ENCODE results near the gene AURKA. TPM values are rescaled to one million over a fixed set of nuclear protein-coding genes. Genes with fewer than 3 reads are reported as not detected.

The AURKA gene
- total RNA-seq (2014; rRNA removed), result 137 and 139 TPM in 2 replicates
- Bru-seq, nascent RNA, result percentile 84 among the genes with signal in this experiment
- BruChase-seq, experiment 1, labeled RNA remaining after a 6-hour chase, result percentile 85 among the genes with signal in this experiment
- BruChase-seq, experiment 2, labeled RNA remaining after a 2-hour chase, result percentile 64 among the genes with signal in this experiment
- long read RNA-seq, transcript AURKA-206 (9 exons, 2,169 nt), result minor isoform, 6 of 51 reads
- long read RNA-seq, transcript AURKA-208 (9 exons, 2,114 nt), result major isoform, 7 of 51 reads
- long read RNA-seq, transcript AURKA-202 (9 exons, 2,248 nt), result minor isoform, 6 of 51 reads
- long read RNA-seq, partial matches to known transcripts, result 3 of 51 reads
- long read RNA-seq, other reads (novel, unspliced or antisense), result 23 of 51 reads

DNA sequence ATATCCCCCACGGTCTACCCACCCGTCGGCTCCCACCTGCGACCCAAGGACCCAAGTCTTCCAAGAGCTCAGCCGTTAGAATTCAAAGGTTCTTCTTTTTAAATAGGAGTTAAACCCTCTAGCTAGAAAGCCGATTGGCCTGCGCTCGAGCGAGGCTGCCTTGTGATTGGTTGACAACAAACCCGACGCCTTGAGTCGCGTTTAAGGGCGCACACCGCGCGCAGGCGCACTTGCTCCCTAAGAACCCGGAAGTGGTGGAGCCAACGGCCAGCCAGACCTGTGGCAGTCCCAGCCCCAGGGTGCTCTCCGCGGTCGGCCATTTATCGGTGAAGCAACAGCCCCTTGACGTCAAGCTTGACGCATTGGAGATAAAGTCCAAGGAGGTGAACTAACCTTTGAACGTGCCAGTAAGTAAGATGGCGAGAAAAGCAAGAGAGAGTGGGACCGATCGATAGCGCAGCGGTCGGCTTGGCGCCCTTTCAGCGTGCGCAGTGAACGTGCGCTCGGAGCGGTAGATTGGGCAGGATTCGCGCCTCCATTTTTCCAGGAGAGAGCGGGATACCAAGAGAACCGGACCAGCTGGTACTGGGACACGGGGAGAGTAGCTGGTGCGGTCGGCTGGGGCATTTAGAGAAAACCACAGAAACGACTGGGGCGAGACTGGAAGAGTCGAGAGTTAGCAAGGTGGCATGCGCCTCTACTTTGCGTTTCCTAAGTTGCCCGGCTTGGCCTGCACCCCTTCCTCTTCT lies at the start of gene AURKA, which contains the start of gene CSTF1:
Gene AURKA (minus strand): TSS at position 84 of the 749 bp plus-strand sequence. CDS start 4,018 bp downstream, outside the sequence.
Gene CSTF1 (plus strand): TSS at position 514 of the 749 bp plus-strand sequence. CDS start 2,908 bp downstream, outside the sequence.
- H3K36me3 ChIP-seq (ENCODE audit: low read depth, low read length), result peaks cover 51% of the 10 kb centered on the region
- peaks cover 24% of the 10 kb centered on the region for H3K4me1 ChIP-seq (ENCODE audit: insufficient read depth, low read length)
- DNase-seq, result peak; percentile 100
- H3F3A ChIP-seq (ENCODE audit: low read length, unreplicated experiment), result no peaks in the 10 kb centered on the region
- peak within 1 kb of the TSS; percentile 81 for H3K27ac ChIP-seq (ENCODE audit: low read length)
- intact Hi-C loops (cut with micrococcal nuclease), result loop anchor here (1.0 kb wide), 1 partner anchor 34 kb away; the partner anchor contains the start of gene FAM210B
- H3K9me3 ChIP-seq (ENCODE audit: low read length), result no peaks in the 10 kb centered on the region
- H3K79me2 ChIP-seq (ENCODE audit: low read length), result peaks cover 89% of the 10 kb centered on the region
- no peaks in the 10 kb centered on the region for H4K20me1 ChIP-seq (ENCODE audit: low read length)
- H3K9me2 ChIP-seq (replicated peaks; ENCODE audit: low read length), result no peaks in the 10 kb centered on the region
- TF ChIP-seq EZH2phosphoT487 (IDR thresholded peaks at IDR 0.05; ENCODE audit: borderline replicate concordance, low read length) (no peak), EZH2 (IDR thresholded peaks at IDR 0.05; ENCODE audit: low read length, unreplicated experiment) (no peak)
- TF ChIP-seq, protein P1, sequence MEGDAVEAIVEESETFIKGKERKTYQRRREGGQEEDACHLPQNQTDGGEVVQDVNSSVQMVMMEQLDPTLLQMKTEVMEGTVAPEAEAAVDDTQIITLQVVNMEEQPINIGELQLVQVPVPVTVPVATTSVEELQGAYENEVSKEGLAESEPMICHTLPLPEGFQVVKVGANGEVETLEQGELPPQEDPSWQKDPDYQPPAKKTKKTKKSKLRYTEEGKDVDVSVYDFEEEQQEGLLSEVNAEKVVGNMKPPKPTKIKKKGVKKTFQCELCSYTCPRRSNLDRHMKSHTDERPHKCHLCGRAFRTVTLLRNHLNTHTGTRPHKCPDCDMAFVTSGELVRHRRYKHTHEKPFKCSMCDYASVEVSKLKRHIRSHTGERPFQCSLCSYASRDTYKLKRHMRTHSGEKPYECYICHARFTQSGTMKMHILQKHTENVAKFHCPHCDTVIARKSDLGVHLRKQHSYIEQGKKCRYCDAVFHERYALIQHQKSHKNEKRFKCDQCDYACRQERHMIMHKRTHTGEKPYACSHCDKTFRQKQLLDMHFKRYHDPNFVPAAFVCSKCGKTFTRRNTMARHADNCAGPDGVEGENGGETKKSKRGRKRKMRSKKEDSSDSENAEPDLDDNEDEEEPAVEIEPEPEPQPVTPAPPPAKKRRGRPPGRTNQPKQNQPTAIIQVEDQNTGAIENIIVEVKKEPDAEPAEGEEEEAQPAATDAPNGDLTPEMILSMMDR (conservative IDR thresholded peaks at IDR 0.05; ENCODE audit: low read depth, low read length), result no peak
- BruUV-seq (replicated peaks), result TSS peak; percentile 75
- peak within 1 kb of the TSS; percentile 96 for H3K4me2 ChIP-seq (ENCODE audit: low read length)
- peak within 1 kb of the TSS; percentile 96 for H3K9ac ChIP-seq (ENCODE audit: low read length)
- ChIA-PET POLR2A (ENCODE audit: unreplicated experiment) (interaction anchor here (1.5 kb wide), 1 partner anchor 34 kb away, joined by 6 read pairs; the partner anchor contains the start of gene FAM210B), CTCF (interaction anchor here (0.5 to 0.8 kb wide), 2 partner anchors 30 to 206 kb away, joined by 3 to 7 read pairs; no protein-coding TSS in a partner anchor)
- peak; percentile 94 for ATAC-seq
- H2AFZ ChIP-seq (ENCODE audit: low read length), result peak within 1 kb of the TSS; percentile 89
- H3K27me3 ChIP-seq (ENCODE audit: low read length), result no peaks in the 10 kb centered on the region
- H3K4me3 ChIP-seq (ENCODE audit: low read length), result peak within 1 kb of the TSS; percentile 87

DNA sequence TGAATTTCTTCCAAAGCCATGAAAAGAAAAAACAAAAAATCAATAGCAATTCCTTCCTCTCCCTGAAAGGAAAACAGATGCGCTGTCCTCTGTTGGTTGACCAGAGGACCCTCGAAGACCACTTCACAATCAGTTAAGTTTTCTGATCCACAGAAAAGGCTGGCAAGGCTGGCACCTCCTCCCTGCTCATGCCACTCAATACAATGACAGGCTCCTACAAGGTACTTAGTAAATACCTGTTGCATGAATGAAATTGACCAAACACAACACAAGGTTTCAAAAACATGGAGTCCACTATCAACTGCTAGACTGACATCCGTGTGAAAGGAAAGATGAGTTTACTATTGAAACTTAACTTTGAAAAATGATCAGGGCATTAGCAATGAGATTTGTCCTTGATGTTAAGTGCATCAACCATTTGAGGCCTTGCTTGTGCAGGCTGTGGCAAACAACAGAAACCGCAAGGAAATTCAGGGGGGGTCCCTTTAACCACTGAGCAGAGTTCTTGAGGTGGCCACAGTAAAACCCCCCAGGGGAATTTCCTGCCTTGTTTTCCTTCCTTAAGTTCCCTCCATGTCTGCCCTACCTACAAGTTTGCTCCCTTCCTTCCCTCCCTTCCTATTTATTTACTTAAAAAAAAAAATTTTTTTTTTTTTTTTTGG lies 48.5 kb upstream of the AURKA start:
- Histone ChIP-seq H4K20me1 (ENCODE audit: low read length) (no peaks in the 10 kb centered on the region), H3K9me2 (replicated peaks; ENCODE audit: low read length) (no peaks in the 10 kb centered on the region), H3K36me3 (ENCODE audit: low read depth, low read length) (no peaks in the 10 kb centered on the region), H3K27ac (ENCODE audit: low read length) (no peak overlapping the region), H3K4me2 (ENCODE audit: low read length) (no peak overlapping the region), H3F3A (ENCODE audit: low read length, unreplicated experiment) (no peaks in the 10 kb centered on the region), H3K4me3 (ENCODE audit: low read length) (no peak overlapping the region), H3K9ac (ENCODE audit: low read length) (no peak overlapping the region), H3K27me3 (ENCODE audit: low read length) (no peaks in the 10 kb centered on the region), H3K4me1 (ENCODE audit: insufficient read depth, low read length) (no peaks in the 10 kb centered on the region), H3K9me3 (ENCODE audit: low read length) (no peaks in the 10 kb centered on the region), H2AFZ (ENCODE audit: low read length) (no peak overlapping the region), H3K79me2 (ENCODE audit: low read length) (no peaks in the 10 kb centered on the region)
- no peak for DNase-seq
- TF ChIP-seq, protein P1 (conservative IDR thresholded peaks at IDR 0.05; ENCODE audit: low read depth, low read length), result no peak
- TF ChIP-seq EZH2phosphoT487 (IDR thresholded peaks at IDR 0.05; ENCODE audit: borderline replicate concordance, low read length), result no peak
- no peak for TF ChIP-seq EZH2 (IDR thresholded peaks at IDR 0.05; ENCODE audit: low read length, unreplicated experiment)
- BruUV-seq (replicated peaks), result no TSS peak
- ATAC-seq, result no peak
- POLR2A ChIA-PET (ENCODE audit: unreplicated experiment), result no interaction called here
- CTCF ChIA-PET, result no interaction called here
- intact Hi-C loops (cut with micrococcal nuclease), result no loop called here
